Mesenteric fat pad (tissue), 1 donor: ENCODE measurements around the gene RASGRF1. TPM values are rescaled to one million over a fixed set of nuclear protein-coding genes. Genes with fewer than 3 reads are reported as not detected.

Source experiments
- DNase-seq: peaks from one replicate; pipeline ENCODE4 v3.0.0-alpha.2; 2020; ENCODE audit warnings: low spot score
- total RNA-seq: library from RNA; stranded (reverse); fragmentation: NEBNext Ultra II Directional; extraction: Animal tissue kit (Norgen Biotek cat#: 25700); gene quantifications from one replicate; pipeline ENCODE4 v1.2.1, GENCODE V29; 2021
- donor health status: DM: yes; HTN: yes; CAD: no.

Gene RASGRF1
- total RNA-seq, 1 donor from 2014 or later = not detected

GRCh38 chr15:78989701-78990240 lies 100.8 kb downstream of the RASGRF1 start:
- no peak for DNase-seq

- no peak for DNase-seq
These were observed 102.1 kb downstream of the RASGRF1 start for GRCh38 chr15:78988361-78988911.

- DNase-seq = no peak
These were observed 102.8 kb downstream of the RASGRF1 start for GRCh38 chr15:78987556-78988360.

GRCh38 chr15:78985859-78986475 lies 104.6 kb downstream of the RASGRF1 start:
- DNase-seq = no peak

- DNase-seq = no peak
These were observed 106.5 kb downstream of the RASGRF1 start for GRCh38 chr15:78984041-78984440.

- no peak for DNase-seq
These were observed 107.2 kb downstream of the RASGRF1 start for GRCh38 chr15:78983146-78983918.

GRCh38 chr15:78982736-78983135 lies 107.8 kb downstream of the RASGRF1 start:
- no peak for DNase-seq

GRCh38 chr15:78981532-78982313 lies 108.9 kb downstream of the RASGRF1 start:
- DNase-seq = no peak

- no peak for DNase-seq
These were observed 110.9 kb downstream of the RASGRF1 start for GRCh38 chr15:78979456-78980320.

GRCh38 chr15:78978601-78979179 lies 111.9 kb downstream of the RASGRF1 start:
- DNase-seq = no peak

GRCh38 chr15:78977591-78978347 lies 112.8 kb downstream of the RASGRF1 start:
- DNase-seq = no peak

GRCh38 chr15:78977091-78977571 lies 113.4 kb downstream of the RASGRF1 start:
- no peak for DNase-seq

GRCh38 chr15:78976691-78977090 lies 113.9 kb downstream of the RASGRF1 start:
- no peak for DNase-seq

GRCh38 chr15:78974272-78974918 lies 116.2 kb downstream of the RASGRF1 start:
- DNase-seq = no peak

GRCh38 chr15:78969687-78970349 lies 120.8 kb downstream of the RASGRF1 start:
- no peak for DNase-seq

GRCh38 chr15:78968539-78969271 lies 121.9 kb downstream of the RASGRF1 start:
- DNase-seq = no peak

- DNase-seq = no peak
These were observed 122.5 kb downstream of the RASGRF1 start for GRCh38 chr15:78968114-78968513.
